Esophagus squamous epithelium (tissue), 5 donors: ENCODE data around the gene ZNF319. TPM values are rescaled to one million over a fixed set of nuclear protein-coding genes. Genes with fewer than 3 reads are reported as not detected.
"Not testable (repeated sequence)": the region's sequence is repeated elsewhere in the genome, so short reads cannot be mapped to it uniquely, and the experiment has no call there.

Experiments
- DNase-seq: peaks from one replicate; lab custom pipeline; 2025; lab: John Stamatoyannopoulos, UW
- H3K27ac ChIP-seq, 4 donors: fragments of 200-600 bp; sonication (generic); one replicate each; pipeline ENCODE4 v1.5.1; 2016 to 2019; ENCODE audit warnings: mild to moderate bottlenecking in 1 of 4
- H3K27me3 ChIP-seq, 4 donors: fragments of 200-600 bp; sonication (generic); 1 replicate in 3 of 4; 2 replicates in 1 of 4; pipeline versions ENCODE4 v1.5.1 to v1.6.0; 2017 to 2021; ENCODE audit warnings: antibody characterized with exemption in 1 of 4
- H3K36me3 ChIP-seq, 3 donors: fragments of 200-600 bp; sonication (generic); one replicate each; pipeline ENCODE4 v1.5.1; 2016 to 2019
- H3K4me1 ChIP-seq, 3 donors: fragments of 200-600 bp; sonication (generic); one replicate each; pipeline ENCODE4 v1.5.1; 2017 to 2019
- H3K4me3 ChIP-seq, 4 donors: fragments of 200-600 bp; sonication (generic); 1 replicate in 3 of 4; 2 replicates in 1 of 4; pipeline ENCODE4 v1.5.1; 2016 to 2019; ENCODE audit warnings: mild to moderate bottlenecking in 2 of 4, moderate library complexity in 1 of 4
- H3K9me3 ChIP-seq, 3 donors: fragments of 200-600 bp; sonication (generic); one replicate each; pipeline ENCODE4 v1.5.1; 2016 to 2019
- POLR2A ChIP-seq, 4 donors: fragments of 450-650 bp; IDR thresholded peaks; one replicate each; pipeline ENCODE4 v1.6.1; 2017; ENCODE audit warnings: antibody characterized with exemption in 4 of 4, mild to moderate bottlenecking in 4 of 4, moderate library complexity in 3 of 4
- WGBS, 2 donors: methylation state at CpG; one replicate each; pipeline ENCODE4 v1.1.5; 2018; 5-methylcytosine and 5-hydroxymethylcytosine counted together
- intact Hi-C: fragments of 100-400 bp; cut with DNase I; formaldehyde crosslinking; loops from one replicate; pipeline ENCODE4 v1.15.0; 2022
- total RNA-seq, 4 donors: library from RNA; depleted of rRNA; stranded (reverse); fragments of >200 nt; gene quantifications; one replicate each; pipeline ENCODE4 v1.1.0, GENCODE V29; 2016
- TF ChIP-seq, protein P1 (sequence below), 6 experiments: fragments of 450-650 bp in 4 of 6; fragments of 200-600 bp in 2 of 6; sonication (generic) in 2 of 6; IDR thresholded peaks; one replicate each; pipeline ENCODE4 v1.5.1; 2016 to 2019; ENCODE audit warnings: antibody characterized with exemption in 6 of 6, mild to moderate bottlenecking in 4 of 6, moderate library complexity in 4 of 6
- donor health status: DM: yes; HTN: yes; CAD: no.

Gene ZNF319
- total RNA-seq, 4 donors from 2014 or later: 1.5 to 5.1 (median 2.6) TPM

DNA sequence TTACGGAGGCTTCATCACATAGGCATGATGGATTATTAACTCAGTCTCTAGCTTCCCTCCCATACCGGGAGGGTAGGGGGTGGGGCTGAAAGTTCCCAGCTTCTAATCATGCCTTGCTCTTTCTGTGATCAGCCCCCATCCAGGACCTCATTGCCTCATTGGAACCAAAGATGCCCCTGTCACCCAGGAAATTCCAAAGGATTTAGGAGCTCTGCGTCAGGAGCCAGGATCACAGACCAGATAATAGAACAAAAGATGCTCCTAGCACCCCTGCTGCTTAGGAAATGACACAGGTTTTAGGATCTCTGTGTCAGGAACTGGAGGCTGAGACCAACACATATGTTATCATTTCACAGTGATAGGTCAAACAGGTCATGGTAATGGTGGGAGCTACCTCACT is 10.4 kb upstream of the ZNF319 start:
- Histone ChIP-seq H3K4me1 (no peaks in the 10 kb centered on the region), H3K4me3 (no peak overlapping the region), H3K27ac (no peak overlapping the region), H3K27me3 (no peaks in the 10 kb centered on the region), H3K36me3 (peaks cover 7 to 67% (median 9%) of the 10 kb centered on the region in 3 donors), H3K9me3 (no peaks in the 10 kb centered on the region)
- DNase-seq: no peak
- WGBS, 2 donors: 83 to 90% methylated on average over 2 of the region's 3 CpGs
- intact Hi-C loops: no loop called here
- TF ChIP-seq, protein P1, sequence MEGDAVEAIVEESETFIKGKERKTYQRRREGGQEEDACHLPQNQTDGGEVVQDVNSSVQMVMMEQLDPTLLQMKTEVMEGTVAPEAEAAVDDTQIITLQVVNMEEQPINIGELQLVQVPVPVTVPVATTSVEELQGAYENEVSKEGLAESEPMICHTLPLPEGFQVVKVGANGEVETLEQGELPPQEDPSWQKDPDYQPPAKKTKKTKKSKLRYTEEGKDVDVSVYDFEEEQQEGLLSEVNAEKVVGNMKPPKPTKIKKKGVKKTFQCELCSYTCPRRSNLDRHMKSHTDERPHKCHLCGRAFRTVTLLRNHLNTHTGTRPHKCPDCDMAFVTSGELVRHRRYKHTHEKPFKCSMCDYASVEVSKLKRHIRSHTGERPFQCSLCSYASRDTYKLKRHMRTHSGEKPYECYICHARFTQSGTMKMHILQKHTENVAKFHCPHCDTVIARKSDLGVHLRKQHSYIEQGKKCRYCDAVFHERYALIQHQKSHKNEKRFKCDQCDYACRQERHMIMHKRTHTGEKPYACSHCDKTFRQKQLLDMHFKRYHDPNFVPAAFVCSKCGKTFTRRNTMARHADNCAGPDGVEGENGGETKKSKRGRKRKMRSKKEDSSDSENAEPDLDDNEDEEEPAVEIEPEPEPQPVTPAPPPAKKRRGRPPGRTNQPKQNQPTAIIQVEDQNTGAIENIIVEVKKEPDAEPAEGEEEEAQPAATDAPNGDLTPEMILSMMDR (IDR thresholded peaks at IDR 0.05): no peak

DNA sequence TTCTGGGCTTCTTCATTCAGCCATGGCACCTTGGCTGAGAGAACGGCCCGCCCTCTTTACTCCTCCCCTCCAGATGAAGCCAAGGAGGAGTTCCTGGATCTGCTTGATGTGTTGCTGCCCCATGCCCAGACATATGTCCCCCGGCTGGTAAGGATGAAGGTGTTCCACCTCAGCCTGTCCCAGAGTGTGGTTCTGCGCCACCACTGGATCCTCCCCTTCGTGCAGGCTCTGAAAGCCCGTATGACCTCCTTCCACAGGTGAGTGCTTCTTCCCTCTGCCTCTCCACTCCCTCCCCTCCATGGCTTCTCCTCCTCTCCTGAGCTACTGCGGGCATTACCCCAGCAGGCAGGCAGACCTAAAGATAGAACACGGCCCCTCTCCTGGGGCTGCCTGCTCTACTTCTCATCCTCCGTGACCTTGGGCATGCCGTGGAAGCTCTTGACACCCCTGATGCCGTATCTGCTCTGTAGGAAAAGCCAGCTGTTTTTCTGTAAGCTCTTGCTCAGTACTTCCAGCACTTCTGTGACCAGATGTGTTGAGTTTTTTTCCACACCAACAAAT is 9.5 kb upstream of the ZNF319 start:
- peaks cover 7 to 64% (median 9%) of the 10 kb centered on the region in 3 donors for H3K36me3 ChIP-seq
- H3K4me1 ChIP-seq: peaks cover 0 to 3% (median 2%) of the 10 kb centered on the region in 3 donors
- DNase-seq: no peak
- H3K4me3 ChIP-seq: no peak overlapping the region
- H3K27me3 ChIP-seq: no peaks in the 10 kb centered on the region
- H3K27ac ChIP-seq: no peak overlapping the region
- 91 to 94% methylated on average over 11 of the region's 11 CpGs for WGBS, 2 donors
- intact Hi-C loops: no loop called here
- H3K9me3 ChIP-seq: no peaks in the 10 kb centered on the region
- TF ChIP-seq POLR2A (IDR thresholded peaks at IDR 0.05): no peak
- TF ChIP-seq, protein P1 (IDR thresholded peaks at IDR 0.05): no peak

DNA sequence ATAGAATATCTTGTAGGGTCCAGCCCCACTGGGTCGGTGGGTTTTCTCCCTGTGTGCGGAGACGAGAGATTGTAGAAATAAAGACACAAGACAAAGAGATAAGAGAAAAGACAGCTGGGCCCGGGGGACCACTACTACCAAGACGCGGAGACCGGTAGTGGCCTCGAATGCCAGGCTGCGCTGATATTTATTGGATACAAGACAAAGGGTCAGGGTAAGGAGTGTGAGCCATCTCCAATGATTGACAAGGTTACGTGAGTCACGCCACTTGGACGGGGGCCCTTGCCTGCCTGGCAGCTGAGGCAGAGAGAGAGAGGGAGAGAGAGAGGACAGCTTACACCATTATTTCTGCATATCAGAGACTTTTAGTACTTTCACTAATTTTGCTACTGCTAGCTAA is 4.3 kb upstream of the ZNF319 start:
- DNase-seq, H3K4me3 ChIP-seq, H3K27ac ChIP-seq, H3K9me3 ChIP-seq, H3K27me3 ChIP-seq: not testable (repeated sequence)
- WGBS, 2 donors: 82 to 94% methylated on average over 12 of the region's 12 CpGs
- H3K4me1 ChIP-seq: peaks cover 4 to 26% (median 13%) of the 10 kb centered on the region in 3 donors
- intact Hi-C loops: loop anchor here (5.0 kb wide), 2 partner anchors 102 to 247 kb away; no protein-coding TSS in a partner anchor
- H3K36me3 ChIP-seq: peaks cover 0 to 29% (median 0%) of the 10 kb centered on the region in 3 donors

DNA sequence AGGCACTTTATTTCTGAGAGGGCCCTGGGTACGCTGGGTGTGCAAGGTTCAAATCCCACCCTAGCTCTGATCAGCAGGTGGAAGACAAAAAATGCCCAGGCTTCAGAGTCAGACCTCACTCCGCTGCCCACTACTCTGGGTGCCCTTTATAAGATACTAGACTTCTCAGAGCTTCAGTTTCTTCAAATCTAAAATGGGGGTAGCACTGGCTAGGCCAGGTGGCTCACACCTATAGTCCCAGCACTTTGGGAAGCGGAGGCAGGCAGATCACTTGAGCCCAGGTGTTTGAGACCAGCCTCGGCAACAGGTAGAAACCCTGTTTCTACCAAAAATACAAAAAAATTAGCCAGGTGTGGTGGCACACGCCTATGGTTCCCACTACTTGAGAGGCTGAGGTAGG is 2.5 kb upstream of the ZNF319 start:
- intact Hi-C loops: loop anchor here (5.0 kb wide), 2 partner anchors 101 to 246 kb away; no protein-coding TSS in a partner anchor
- 88 to 93% methylated on average over 3 to 4 of the region's 5 CpGs for WGBS, 2 donors

DNA sequence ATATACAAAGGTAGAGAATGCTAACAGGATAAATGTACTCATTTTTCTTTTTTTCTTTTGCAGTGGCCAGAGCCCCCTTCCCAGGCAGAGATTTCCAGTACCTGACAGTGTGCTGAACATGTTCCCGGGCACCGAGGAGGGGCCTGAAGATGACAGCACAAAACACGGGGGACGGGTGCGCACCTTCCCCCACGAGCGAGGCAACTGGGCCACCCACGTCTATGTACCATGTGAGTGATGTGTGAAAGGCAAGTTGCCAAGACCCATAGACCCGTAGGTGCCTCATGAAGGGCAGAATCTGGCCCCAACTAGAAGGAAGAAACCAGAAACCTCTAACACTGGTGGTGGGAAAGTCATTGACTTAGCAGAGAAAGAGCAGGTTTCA is 1.9 kb upstream of the ZNF319 start:
- intact Hi-C loops: loop anchor here (5.0 kb wide), 2 partner anchors 100 to 245 kb away; no protein-coding TSS in a partner anchor
- Histone ChIP-seq H3K36me3 (peaks cover under 1 to 34% (median 6%) of the 10 kb centered on the region in 3 donors), H3K4me3 (no peak overlapping the region), H3K9me3 (no peaks in the 10 kb centered on the region), H3K27me3 (no peaks in the 10 kb centered on the region), H3K4me1 (peaks cover 13 to 48% (median 33%) of the 10 kb centered on the region in 3 donors), H3K27ac (no peak overlapping the region)
- 78% methylated on average over 7 to 9 of the region's 9 CpGs for WGBS, 2 donors
- no peak for DNase-seq
- TF ChIP-seq, protein P1 (IDR thresholded peaks at IDR 0.05): no peak
- TF ChIP-seq POLR2A (IDR thresholded peaks at IDR 0.05): no peak

More for the DNA sequence above, 2.5 kb upstream of the ZNF319 start:
- no peaks in the 10 kb centered on the region for H3K27me3 ChIP-seq
- no peak for DNase-seq
- H3K4me3 ChIP-seq: no peak overlapping the region
- no peaks in the 10 kb centered on the region for H3K9me3 ChIP-seq
- peaks cover 13 to 44% (median 31%) of the 10 kb centered on the region in 3 donors for H3K4me1 ChIP-seq
- TF ChIP-seq, protein P1 (IDR thresholded peaks at IDR 0.05): no peak
- no peak for TF ChIP-seq POLR2A (IDR thresholded peaks at IDR 0.05)
- peaks cover 0 to 32% (median under 1%) of the 10 kb centered on the region in 3 donors for H3K36me3 ChIP-seq
- H3K27ac ChIP-seq: no peak overlapping the region
